HuH-7 (cell line): ENCODE results near the gene TMC2.

Source experiments
- DNase-seq: peaks from one replicate; pipeline ENCODE4 v3.0.0; 2011; ENCODE audit warnings: low spot score

Gene TMC2

DNA sequence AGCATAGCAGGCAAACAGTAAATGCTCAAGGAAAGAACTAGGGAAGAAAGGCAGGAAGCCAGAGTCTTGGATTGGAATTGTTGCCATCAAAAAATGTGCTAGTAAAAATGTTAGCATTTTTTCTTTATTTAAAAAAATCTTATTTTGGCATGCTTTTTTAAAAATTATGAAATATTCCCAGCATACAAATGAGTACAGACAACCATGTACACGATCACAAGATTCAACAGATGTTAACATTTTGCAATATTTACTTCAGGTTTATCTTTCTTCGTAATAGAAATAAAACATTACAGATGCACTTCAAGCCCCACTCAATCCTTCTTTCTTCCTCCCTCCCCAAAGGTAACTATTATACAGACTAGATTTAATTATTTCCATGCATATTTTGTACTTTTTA is 88.7 kb downstream of the TMC2 start:
- no peak for DNase-seq

DNA sequence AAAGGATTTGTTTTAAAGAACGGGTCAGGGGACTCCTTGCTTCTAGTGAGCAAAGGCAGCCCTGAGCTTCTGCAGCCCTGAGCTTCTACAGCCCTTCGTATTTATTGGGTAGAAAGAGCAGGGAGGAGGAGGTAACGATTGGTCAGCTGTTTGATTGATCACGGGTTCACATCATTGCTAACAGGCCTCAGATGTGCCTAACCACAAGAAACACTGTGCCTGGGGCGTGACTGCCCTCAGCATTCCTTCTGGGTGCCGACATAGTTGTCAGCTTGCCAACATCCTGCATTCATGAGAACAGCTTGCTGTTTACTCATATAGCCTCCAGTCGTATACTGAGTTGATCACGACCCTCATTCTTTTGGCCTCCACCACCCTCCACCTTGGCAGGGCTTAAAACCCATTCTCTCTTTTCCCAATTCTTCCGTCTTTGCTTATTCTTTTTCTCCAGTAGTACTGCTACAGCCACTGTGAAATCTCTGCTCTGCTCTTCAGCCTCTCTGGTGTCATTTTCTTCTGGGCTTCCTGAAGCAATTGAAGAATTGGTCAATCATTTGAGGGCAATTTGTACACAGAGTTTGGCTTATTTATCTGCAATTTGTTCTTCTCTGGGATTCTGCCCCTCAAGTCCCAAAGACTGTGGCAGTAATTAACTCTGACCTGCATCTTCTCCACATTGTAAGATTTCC is 90.6 kb downstream of the TMC2 start:
- no peak for DNase-seq

DNA sequence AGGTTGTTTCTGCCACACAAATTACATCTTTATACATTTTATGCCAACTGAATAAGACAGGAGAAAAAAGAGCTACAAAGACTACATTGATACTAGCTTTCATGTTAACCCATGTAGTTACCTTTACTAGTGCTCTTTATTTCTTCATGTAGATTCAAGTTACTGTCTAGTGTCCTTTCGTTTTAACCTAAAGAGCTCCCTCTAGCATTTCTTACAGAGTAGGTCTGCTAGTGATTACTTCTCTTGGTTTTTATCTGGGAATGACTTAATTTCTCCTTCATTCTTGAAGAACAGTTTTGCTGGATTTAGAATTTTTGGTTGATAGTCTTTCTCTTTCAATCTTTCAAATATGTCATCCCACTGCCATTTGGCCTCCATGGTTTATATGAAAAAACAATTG is 94.9 kb downstream of the TMC2 start:
- no peak for DNase-seq

DNA sequence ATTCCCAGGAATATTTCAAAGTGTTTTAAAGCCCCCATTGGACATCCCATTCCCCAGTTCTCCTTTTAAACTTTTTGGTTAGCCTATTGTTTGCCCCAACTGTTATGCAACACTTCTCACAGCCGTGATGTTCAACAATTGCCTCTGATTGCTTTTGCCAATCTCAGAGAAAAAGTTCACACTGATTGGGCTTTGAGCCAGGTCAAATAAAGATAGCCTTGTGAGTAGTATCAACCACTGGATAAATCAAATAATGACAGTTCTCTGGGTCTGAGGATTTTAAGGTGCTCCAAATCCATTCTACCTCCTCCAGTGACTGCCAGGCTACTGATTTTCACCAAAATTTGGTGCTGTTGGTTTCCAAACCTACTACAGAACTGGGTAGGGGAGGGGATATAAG is 97.0 kb downstream of the TMC2 start:
- DNase-seq = no peak

DNA sequence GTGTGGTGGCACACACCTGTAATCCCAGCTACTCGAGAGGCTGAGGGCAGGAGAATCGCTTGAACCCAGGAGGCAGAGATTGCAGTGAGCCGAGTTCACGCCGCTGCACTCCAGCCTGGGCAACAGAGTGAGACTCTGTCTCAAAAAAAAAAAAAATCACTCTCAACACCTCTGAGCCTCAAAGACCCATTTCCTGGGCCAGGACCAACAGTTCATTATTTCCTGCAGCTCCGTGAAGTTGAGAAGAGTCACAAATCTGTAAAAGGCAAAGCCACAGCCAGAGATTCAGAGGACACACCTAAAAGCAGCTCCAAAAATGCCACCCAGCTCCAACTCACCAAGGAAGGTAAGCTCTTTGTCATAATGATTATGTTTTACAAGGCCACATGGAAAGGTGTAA is 100.9 kb downstream of the TMC2 start:
- no peak for DNase-seq

DNA sequence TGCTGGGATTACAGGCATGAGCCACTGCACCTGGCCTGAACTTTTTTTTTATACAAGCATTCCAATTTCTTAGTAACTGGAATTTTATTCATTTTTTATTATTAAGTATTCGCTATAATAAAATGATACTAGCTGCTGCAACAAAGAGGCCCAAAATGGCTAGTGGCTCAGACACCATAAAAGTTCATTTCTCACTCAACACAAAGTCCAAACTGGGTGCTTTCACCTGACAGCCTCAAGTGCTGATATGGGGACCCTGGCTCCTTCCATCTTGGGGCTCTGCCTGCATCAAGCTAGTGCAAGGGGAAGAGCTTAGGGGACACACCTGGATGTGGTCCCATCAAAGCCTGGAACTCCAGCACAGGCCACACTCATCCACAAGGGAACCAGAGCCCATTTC is 103.9 kb downstream of the TMC2 start:
- no peak for DNase-seq

DNA sequence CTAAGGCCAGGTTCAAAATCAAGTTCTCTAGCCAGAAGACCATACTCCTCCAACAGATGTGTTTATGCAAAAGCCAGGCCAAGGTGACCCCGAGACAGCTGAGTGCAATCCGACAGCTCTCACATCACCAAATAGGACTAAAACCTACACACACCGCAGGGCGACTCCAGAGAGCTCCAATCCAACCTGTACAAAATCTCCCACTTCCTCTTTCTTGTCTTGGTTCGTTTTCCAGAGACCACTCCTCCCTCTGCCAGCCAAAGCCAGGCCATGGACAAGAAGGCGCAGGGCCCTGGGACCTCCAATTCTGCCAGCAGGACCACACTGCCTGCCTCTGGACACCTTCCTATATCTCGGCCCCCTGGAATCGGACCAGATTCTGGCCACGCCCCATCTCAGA is 104.5 kb downstream of the TMC2 start:
- DNase-seq = no peak

DNA sequence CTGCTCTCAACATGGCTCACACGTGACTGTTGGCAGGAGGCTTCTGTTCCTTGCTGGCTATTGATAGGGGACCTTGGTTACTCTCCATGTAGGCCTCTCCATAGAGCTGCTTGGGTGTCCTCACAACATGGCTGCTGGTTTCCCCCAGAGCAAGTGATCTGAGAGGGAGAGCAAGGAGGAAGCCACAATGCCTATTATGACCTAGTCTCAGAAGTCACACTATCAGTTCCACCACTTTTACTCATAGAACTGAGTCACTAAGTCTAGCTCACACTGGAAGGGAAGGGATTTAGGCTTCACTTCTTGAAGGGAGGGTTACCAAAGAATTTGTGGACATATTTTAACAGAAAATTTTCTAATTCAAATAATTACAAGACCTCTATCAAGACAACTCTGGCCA is 107.3 kb downstream of the TMC2 start:
- no peak for DNase-seq

DNA sequence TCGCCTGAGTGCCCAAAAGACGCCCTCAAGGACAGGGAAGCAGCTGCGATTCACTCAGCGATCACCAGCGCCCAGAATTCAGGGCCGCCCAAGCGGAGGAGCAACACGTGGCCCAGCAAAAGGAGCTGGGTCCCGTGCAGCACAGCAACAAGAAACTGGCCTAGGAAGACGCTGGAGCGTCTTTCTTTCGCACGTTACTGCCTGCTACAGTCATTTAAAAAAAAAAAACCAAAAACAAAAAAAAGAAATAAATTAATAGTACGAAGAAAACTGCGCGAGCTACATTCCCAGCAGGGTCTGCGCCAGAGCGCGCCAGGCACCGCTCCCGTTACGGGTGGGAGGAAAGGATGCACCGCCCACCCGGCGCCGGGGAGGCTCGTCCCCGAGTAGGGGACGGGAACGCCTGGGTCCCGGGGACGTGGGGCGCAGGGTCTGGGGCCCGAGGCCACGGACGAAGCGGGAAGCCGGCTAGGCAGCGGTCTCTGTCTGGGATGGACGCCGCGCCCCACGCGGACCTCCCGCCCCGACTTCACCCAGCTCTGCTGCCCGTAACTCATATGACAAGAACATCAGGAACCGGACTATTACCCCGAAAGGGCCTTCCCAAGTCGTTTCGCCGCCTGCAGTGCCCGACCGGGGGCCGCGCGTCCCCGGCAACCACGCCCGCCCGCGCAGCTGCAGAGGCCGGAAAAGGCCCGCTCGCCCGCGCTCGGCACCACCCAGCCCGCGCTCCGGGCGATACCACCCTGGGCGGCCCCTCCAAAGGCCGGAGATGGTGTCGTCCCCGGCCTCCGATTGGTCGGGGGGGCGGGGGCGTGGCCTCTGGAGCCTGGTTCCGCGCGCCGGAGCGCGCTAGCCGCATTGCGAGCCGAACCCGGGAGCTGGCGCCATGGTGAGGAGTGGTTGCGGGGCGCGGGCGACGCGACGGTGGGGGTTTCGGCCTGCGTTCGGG is 115.7 kb downstream of the TMC2 start, which contains the start of gene NOP56:
Gene NOP56 (plus strand): TSS at position 861 of the 952 bp plus-strand sequence. CDS start 29 bp downstream, at position 890.
- DNase-seq = peak; percentile 93

DNA sequence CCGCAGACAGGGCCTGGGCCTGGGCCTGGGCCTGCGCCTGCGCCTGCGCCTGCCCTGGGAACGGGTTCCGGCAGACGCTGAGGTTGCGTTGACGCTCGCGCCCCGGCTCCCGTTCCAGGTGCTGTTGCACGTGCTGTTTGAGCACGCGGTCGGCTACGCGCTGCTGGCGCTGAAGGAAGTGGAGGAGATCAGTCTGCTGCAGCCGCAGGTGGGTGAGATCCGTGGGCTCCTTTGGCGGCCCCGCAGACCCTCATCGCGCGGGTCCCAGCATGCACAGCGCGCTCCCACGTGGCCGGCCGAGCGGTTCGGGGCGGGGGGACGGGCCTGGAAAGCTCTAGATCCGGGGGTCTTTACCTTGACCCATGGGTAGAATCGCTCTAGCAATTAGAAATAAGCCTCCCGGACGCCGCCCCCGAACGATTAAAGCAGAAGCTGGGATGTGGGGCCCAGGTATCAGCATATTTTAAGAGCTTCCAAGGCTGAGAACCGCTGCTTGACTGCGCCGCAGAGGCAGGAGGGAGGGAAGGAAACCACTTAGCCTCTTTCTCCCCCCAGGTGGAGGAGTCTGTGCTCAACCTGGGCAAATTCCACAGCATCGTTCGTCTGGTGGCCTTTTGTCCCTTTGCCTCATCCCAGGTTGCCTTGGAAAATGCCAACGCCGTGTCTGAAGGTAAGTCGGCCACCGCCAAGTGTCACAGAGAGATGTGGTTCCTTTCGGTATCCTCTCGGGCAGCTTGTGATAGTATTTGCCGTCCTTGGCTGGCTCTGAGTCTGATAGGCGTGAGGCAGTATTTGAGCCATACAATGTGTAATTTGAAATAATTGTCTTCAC is 116.6 kb downstream of the TMC2 start:
- peak; percentile 51 for DNase-seq

DNA sequence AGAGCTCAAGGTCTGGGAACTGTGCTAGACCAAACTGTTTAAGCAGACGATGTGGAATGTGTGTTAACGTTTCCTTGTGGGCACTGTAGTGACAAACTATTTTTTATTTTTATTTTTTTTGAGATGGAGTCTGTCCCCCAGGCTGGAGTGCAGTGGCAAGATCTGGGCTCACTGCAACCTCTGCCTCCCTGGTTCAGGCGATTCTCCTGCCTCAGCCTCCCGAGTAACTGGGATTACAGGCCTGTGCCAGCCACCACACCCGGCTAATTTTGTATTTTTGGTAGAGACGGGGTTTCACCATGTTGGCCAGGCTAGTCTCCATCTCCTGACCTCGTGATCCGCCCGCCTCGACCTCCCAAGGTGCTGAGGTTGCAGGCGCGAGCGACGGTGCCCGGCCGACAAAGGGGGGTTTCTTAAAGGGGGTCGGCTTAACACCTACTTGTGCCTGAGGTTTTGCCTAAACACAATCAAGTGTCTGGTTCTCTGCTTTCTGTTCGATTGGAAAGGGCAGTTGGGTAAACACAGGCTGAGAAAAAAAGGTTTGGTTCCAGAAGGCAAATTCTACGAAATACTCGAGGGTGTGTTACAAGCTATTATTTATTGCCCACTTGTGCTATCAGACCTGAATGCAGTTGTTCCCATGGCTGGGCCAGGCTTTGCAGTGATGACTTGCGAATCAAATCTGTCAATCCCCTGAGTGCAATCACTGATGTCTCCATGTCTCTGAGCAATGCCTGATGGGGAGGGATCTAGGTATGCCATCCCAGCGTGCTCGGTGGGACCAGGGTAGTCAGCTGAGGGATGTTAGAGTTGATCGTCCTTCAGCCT is 117.4 kb downstream of the TMC2 start:
- DNase-seq = no peak

DNA sequence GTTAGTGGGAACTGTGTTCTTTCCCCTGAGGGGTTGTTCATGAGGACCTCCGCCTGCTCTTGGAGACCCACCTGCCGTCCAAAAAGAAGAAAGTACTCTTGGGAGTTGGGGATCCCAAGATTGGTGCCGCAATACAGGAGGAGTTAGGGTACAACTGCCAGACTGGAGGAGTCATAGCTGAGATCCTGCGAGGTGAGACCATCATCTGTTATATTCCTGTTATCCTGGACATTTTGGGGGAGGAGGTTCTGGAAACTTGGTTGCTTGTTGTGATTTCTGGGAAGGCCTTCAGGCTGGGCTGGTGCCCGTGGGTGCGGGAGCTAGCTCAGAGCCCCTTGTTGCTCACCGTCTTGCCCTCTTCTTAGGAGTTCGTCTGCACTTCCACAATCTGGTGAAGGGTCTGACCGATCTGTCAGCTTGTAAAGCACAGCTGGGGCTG is 118.0 kb downstream of the TMC2 start:
- no peak for DNase-seq

DNA sequence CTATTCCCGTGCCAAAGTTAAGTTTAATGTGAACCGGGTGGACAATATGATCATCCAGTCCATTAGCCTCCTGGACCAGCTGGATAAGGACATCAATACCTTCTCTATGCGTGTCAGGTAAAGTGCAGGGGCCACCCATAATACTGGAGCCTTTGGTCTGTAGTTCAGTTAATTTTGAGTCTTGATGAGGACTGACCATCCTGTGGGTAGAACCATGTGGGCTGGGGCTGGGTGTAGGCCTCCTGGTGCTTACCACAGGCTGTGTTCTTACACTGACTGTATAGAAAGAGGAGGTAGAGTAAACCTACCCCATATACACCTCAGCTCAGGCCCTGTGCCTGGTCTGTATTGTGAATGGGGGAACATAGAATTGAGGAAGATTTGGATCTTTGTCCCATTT is 118.5 kb downstream of the TMC2 start:
- no peak for DNase-seq

DNA sequence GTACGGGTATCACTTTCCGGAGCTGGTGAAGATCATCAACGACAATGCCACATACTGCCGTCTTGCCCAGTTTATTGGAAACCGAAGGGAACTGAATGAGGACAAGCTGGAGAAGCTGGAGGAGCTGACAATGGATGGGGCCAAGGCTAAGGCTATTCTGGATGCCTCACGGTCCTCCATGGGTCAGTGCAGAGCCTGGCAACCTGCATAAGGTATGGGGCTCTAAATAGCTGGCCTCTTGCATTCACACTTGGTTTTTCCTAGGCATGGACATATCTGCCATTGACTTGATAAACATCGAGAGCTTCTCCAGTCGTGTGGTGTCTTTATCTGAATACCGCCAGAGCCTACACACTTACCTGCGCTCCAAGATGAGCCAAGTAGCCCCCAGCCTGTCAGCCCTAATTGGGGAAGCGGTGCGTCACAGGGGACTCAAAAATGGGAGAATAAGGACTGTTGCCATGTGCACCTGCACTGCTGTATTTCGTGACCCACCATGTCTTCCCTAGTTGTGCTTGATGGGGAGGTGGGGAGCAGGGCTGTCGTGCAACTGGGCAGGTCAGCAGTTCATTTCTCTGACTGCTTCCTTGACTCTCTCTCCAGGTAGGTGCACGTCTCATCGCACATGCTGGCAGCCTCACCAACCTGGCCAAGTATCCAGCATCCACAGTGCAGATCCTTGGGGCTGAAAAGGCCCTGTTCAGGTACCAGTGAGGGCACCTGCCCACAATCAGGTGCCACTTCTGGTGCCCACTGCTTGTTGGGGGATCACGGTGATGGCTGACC is 119.2 kb downstream of the TMC2 start:
- DNase-seq = no peak

DNA sequence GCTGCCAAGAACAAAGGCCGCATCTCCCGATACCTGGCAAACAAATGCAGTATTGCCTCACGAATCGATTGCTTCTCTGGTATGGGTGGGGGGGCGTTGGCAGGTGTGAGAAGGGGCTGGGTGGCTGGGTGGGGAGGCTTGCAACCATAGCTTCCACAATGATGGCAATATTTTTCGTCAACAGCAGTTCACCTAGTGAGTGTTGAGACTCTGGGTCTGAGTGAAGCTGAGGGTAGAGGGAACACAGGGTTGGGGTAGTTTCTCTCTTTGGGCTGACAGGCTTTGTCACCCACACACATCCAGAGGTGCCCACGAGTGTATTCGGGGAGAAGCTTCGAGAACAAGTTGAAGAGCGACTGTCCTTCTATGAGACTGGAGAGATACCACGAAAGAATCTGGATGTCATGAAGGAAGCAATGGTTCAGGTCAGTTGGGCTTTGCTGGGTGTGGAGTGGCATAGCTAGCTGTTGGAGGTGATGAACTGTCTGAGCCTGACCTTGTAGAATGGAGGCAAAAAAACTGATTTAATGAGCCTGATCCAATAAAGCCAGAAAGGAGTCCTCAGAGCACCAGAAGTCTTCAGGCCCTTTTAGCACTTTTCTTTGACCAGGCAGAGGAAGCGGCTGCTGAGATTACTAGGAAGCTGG is 120.2 kb downstream of the TMC2 start:
- DNase-seq = no peak

DNA sequence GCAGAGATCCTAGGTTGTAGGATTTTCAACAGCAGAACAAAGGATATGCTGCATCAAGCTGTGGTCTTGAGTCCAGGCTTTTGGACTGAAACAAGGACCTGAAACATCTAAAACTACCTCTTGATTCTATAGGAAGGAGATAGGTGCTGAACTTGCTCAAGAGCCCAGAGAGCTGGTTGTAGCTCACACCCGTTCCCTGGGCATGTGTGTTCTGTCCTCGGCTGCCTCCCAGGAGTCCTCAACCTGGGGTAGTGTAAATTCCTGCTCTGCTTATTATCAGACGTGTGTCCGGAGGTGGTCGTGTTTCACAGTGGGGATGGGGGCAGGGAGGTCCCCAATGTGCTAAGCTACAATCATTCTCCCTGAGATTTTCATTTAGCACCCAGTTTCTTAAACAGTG is 120.9 kb downstream of the TMC2 start:
- DNase-seq = no peak

DNA sequence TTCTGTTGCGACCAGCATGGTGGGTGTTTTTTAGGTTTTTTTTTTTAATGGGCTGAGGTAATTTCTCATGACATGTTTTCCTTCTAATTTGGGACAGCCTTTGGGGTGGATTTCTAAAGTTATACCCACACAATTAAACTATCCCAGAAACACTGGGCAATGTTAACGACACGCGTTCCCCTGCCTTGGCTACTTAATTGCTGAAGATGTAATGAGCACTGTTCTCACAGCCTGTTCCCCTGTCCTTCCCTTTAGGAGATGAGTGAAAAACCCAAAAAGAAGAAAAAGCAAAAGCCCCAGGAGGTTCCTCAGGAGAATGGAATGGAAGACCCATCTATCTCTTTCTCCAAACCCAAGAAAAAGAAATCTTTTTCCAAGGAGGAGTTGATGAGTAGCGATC is 121.3 kb downstream of the TMC2 start:
- DNase-seq = no peak

DNA sequence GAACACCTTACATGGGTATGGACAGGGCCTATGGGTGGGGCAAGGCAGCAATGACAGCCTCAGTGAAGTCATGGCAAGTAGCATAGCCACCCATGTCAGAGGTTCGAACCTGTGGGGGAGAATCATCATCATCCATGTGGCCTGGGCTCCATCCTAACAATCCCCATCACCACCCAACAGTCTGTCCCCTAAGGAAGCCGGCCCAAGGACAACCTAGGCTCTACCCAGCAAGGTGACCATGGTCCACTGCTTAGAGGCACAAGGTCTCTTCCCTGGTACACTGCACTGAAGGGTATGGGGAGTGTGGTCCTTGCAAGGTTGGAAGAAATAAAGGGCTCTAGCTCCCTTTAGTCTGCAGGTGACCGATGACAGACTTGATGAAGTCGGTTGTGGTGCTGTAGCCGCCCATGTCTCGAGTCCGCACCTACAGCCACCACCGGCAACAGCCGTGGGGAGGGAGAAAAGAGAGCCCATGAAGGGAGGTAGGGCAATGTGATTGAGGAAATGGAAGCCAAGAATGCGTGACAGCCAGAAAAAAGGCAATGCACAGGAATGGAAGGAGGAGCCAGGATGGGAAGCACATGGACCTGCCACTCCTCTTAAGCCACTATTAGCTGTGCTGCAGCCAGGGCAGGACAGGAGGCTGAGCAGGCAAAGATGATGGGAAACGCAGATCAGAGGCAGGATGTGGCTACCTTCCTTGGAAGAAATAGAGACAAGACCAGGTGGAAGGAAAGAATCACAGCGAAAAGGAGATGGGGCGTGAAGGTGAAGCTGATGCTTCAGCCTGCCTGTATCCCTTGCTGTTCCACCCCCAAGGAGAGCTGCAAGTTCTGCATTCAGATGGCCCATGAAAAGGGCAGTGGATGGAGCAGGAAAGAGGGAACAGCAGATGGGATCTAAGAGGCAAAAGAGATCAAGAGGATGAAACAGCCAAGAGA is 122.3 kb downstream of the TMC2 start:
- DNase-seq = no peak

DNA sequence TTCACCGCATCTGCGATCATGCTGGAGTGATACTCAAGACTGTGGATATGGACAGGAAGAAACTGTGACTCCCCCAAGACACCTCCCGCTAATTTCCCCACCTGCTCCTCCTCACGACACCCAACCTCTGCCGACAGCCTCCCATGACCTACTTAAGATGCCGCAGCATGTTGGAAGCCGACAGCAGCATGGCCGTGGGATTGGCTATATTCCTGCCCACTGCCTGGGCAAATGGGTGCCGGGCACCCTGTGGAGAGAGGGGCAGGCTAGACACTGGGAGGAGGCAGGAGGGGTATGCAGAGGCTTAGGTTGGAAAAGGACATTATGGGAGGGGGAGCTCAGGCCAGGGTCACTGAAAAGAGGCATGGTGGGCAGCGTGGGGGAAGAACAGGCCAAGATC is 123.2 kb downstream of the TMC2 start:
- no peak for DNase-seq
